ENCODE results near the gene EPB41L4B.

EPB41L4B gene

GRCh38 chr9:109251080-109251775, 69.6 kb downstream of the EPB41L4B start:
- H3K4me3 ChIP-seq (ENCODE audit: low read depth, low read length), result no peak overlapping the region
- DNase-seq (ENCODE audit: low read depth), result no peak

- no peak for DNase-seq (ENCODE audit: low read depth)
- no peak overlapping the region for H3K4me3 ChIP-seq (ENCODE audit: low read depth, low read length)
Observed at GRCh38 chr9:109250771-109251079, 70.1 kb downstream of the EPB41L4B start.

- no peak for DNase-seq (ENCODE audit: low read depth)
- no peak overlapping the region for H3K4me3 ChIP-seq (ENCODE audit: low read depth, low read length)
Observed at GRCh38 chr9:109250311-109250741, 70.5 kb downstream of the EPB41L4B start.

GRCh38 chr9:109249615-109250014, 71.2 kb downstream of the EPB41L4B start:
- DNase-seq (ENCODE audit: low read depth), result no peak
- no peak overlapping the region for H3K4me3 ChIP-seq (ENCODE audit: low read depth, low read length)

GRCh38 chr9:109248133-109248581, 72.7 kb downstream of the EPB41L4B start:
- no peak for DNase-seq (ENCODE audit: low read depth)
- H3K4me3 ChIP-seq (ENCODE audit: low read depth, low read length), result no peak overlapping the region

- DNase-seq (ENCODE audit: low read depth), result no peak
- H3K4me3 ChIP-seq (ENCODE audit: low read depth, low read length), result no peak overlapping the region
Observed at GRCh38 chr9:109247228-109247627, 73.6 kb downstream of the EPB41L4B start.

- no peak overlapping the region for H3K4me3 ChIP-seq (ENCODE audit: low read depth, low read length)
- DNase-seq (ENCODE audit: low read depth), result no peak
Observed at GRCh38 chr9:109246533-109246932, 74.3 kb downstream of the EPB41L4B start.

- no peak overlapping the region for H3K4me3 ChIP-seq (ENCODE audit: low read depth, low read length)
- no peak for DNase-seq (ENCODE audit: low read depth)
Observed at GRCh38 chr9:109245310-109245897, 75.5 kb downstream of the EPB41L4B start.

GRCh38 chr9:109244179-109245132, 76.4 kb downstream of the EPB41L4B start:
- DNase-seq (ENCODE audit: low read depth), result no peak
- H3K4me3 ChIP-seq (ENCODE audit: low read depth, low read length), result no peak overlapping the region

- H3K4me3 ChIP-seq (ENCODE audit: low read depth, low read length), result no peak overlapping the region
- no peak for DNase-seq (ENCODE audit: low read depth)
Observed at GRCh38 chr9:109242741-109243140, 78.1 kb downstream of the EPB41L4B start.

- no peak for DNase-seq (ENCODE audit: low read depth)
- no peak overlapping the region for H3K4me3 ChIP-seq (ENCODE audit: low read depth, low read length)
Observed at GRCh38 chr9:109242014-109242413, 78.8 kb downstream of the EPB41L4B start.

GRCh38 chr9:109241207-109241606, 79.7 kb downstream of the EPB41L4B start:
- no peak overlapping the region for H3K4me3 ChIP-seq (ENCODE audit: low read depth, low read length)
- DNase-seq (ENCODE audit: low read depth), result no peak

- no peak for DNase-seq (ENCODE audit: low read depth)
- no peak overlapping the region for H3K4me3 ChIP-seq (ENCODE audit: low read depth, low read length)
Observed at GRCh38 chr9:109239240-109239639, 81.6 kb downstream of the EPB41L4B start.

GRCh38 chr9:109238655-109239054, 82.2 kb downstream of the EPB41L4B start:
- no peak for DNase-seq (ENCODE audit: low read depth)

GRCh38 chr9:109238125-109238524, 82.7 kb downstream of the EPB41L4B start:
- no peak overlapping the region for H3K4me3 ChIP-seq (ENCODE audit: low read depth, low read length)
- no peak for DNase-seq (ENCODE audit: low read depth)

More at GRCh38 chr9:109238655-109239054, 82.2 kb downstream of the EPB41L4B start:
- no peak overlapping the region for H3K4me3 ChIP-seq (ENCODE audit: low read depth, low read length)

- no peak overlapping the region for H3K4me3 ChIP-seq (ENCODE audit: low read depth, low read length)
- peak; percentile 28 for DNase-seq (ENCODE audit: low read depth)
Observed at GRCh38 chr9:109232449-109233237, 88.2 kb downstream of the EPB41L4B start.

- no peak overlapping the region for H3K4me3 ChIP-seq (ENCODE audit: low read depth, low read length)
- no peak for DNase-seq (ENCODE audit: low read depth)
Observed at GRCh38 chr9:109231593-109231992, 89.3 kb downstream of the EPB41L4B start.

GRCh38 chr9:109230277-109230676, 90.6 kb downstream of the EPB41L4B start:
- H3K4me3 ChIP-seq (ENCODE audit: low read depth, low read length), result no peak overlapping the region
- DNase-seq (ENCODE audit: low read depth), result no peak

GRCh38 chr9:109229682-109230081, 91.2 kb downstream of the EPB41L4B start:
- H3K4me3 ChIP-seq (ENCODE audit: low read depth, low read length), result no peak overlapping the region
- DNase-seq (ENCODE audit: low read depth), result no peak
